Spleen (tissue), 11 donors: ENCODE measurements around the gene ACER3. TPM values are rescaled to one million over a fixed set of nuclear protein-coding genes. Genes with fewer than 3 reads are reported as not detected.

Source experiments
- DNase-seq: peaks from one replicate; pipeline ENCODE4 v3.0.0-alpha.2; 2020
- H3K27ac ChIP-seq, 8 donors: fragments of 200-600 bp; sonication (generic) in 7 of 8; 1 replicate in 4 of 8; 2 replicates in 4 of 8; pipeline versions ENCODE4 v1.5.0 to v1.8.0; 2016 to 2021; ENCODE audit warnings: inconsistent platforms in 4 of 8, mild to moderate bottlenecking in 4 of 8, moderate library complexity in 1 of 8
- H3K27me3 ChIP-seq, 7 donors: fragments of 200-600 bp; sonication (generic) in 6 of 7; replicated peaks in 1 of 7; 1 replicate in 4 of 7; 2 replicates in 3 of 7; pipeline versions ENCODE4 v1.5.0 to v1.8.0; 2016 to 2021; ENCODE audit warnings: inconsistent platforms in 3 of 7, mild to moderate bottlenecking in 1 of 7
- H3K36me3 ChIP-seq, 6 donors: fragments of 200-600 bp; sonication (generic) in 5 of 6; 1 replicate in 4 of 6; 2 replicates in 2 of 6; pipeline versions ENCODE4 v1.5.0 to v1.8.0; 2016 to 2021; ENCODE audit warnings: inconsistent platforms in 2 of 6
- H3K4me1 ChIP-seq, 6 donors: fragments of 200-600 bp; sonication (generic) in 5 of 6; 1 replicate in 3 of 6; 2 replicates in 3 of 6; pipeline versions ENCODE4 v1.5.0 to v1.8.0; 2016 to 2021; ENCODE audit warnings: inconsistent platforms in 3 of 6
- H3K4me3 ChIP-seq, 8 donors: fragments of 200-600 bp; sonication (generic) in 7 of 8; 1 replicate in 4 of 8; 2 replicates in 4 of 8; pipeline versions ENCODE4 v1.5.0 to v1.8.0; 2016 to 2021; ENCODE audit warnings: inconsistent platforms in 4 of 8, mild to moderate bottlenecking in 4 of 8, moderate library complexity in 2 of 8
- H3K9me3 ChIP-seq, 8 donors: fragments of 200-600 bp; sonication (generic) in 7 of 8; 1 replicate in 4 of 8; 2 replicates in 4 of 8; pipeline versions ENCODE4 v1.5.0 to v1.8.0; 2016 to 2021; ENCODE audit warnings: inconsistent platforms in 4 of 8
- POLR2A ChIP-seq, 3 donors: fragments of 450-650 bp; IDR thresholded peaks; one replicate each; pipeline ENCODE4 v1.5.1; 2017; ENCODE audit warnings: antibody characterized with exemption in 3 of 3, mild to moderate bottlenecking in 1 of 3
- POLR2AphosphoS5 ChIP-seq, 3 donors: sonication (generic); formaldehyde crosslinking; IDR thresholded peaks; one replicate each; pipeline ENCODE4 v1.5.1; 2017; ENCODE audit warnings: antibody characterized with exemption in 3 of 3
- WGBS, 5 donors: extraction: QIAGEN DNeasy Blood & Tissue Kit in 3 of 5; methylation state at CpG; one replicate each; pipeline versions ENCODE4 v1.1.5 to v1.1.7; 2013 to 2018; 5-methylcytosine and 5-hydroxymethylcytosine counted together
- intact Hi-C: fragments of 100-400 bp; cut with DNase I; formaldehyde crosslinking; loops from one replicate; pipeline ENCODE4 v1.15.0; 2023; ENCODE audit warnings: low total_unique reads
- polyA plus RNA-seq, 3 donors: library from polyadenylated mRNA; stranded (reverse); fragments of 200-250 nt; gene quantifications; one replicate each; pipeline ENCODE4 v1.2.1, GENCODE V29; 2013
- total RNA-seq, 7 donors: library from RNA; depleted of rRNA in 3 of 7; stranded (reverse); fragments of >200 nt in 3 of 7; fragmentation: NEBNext Ultra II Directional in 4 of 7; extraction: Animal tissue kit (Norgen Biotek cat#: 25700) in 4 of 7; gene quantifications; one replicate each; pipeline versions ENCODE4 v1.1.0 to v1.2.1, GENCODE V29; 2016 to 2021
- TF ChIP-seq, protein P1 (sequence below), 11 experiments: fragments of 200-600 bp in 7 of 11; fragments of 450-650 bp in 4 of 11; sonication (generic) in 4 of 11; IDR thresholded peaks in 8 of 11; conservative IDR thresholded peaks in 3 of 11; 1 replicate in 7 of 11; 2 replicates in 4 of 11; pipeline versions ENCODE4 v1.4.0 to v1.8.0; 2016 to 2021; ENCODE audit warnings: antibody characterized with exemption in 11 of 11, inconsistent platforms in 4 of 11, mild to moderate bottlenecking in 1 of 11
- donor health status: healthy with polysubstance abuse.
- donor health status: DM: no; HTN: no; CAD: no; lungs with moderate emphysema.
- donor health status: DM: no; HTN: no; CAD: no.
- donor health status: Bipolar disorder and iron deficiency.
- donor health status: healthy.
- donor health status: DM: no; HTN: no; CAD: no.
- donor health status: DM: yes; HTN: yes; CAD: no.

Gene ACER3
- total and polyA plus RNA-seq, 10 donors, result 2.9 to 52.2 (median 32.1) TPM

GRCh38 chr11:77029829-77030228 lies 169.1 kb downstream of the ACER3 start:
- Histone ChIP-seq H3K9me3 (no peaks in the 10 kb centered on the region), H3K4me1 (peaks cover 0 to 4% (median 0%) of the 10 kb centered on the region in 6 donors), H3K36me3 (no peaks in the 10 kb centered on the region), H3K27me3 (peaks cover 0 to 27% (median 8%) of the 10 kb centered on the region in 7 donors), H3K4me3 (no peak overlapping the region), H3K27ac (no peak overlapping the region)
- 74 to 92% (median 81%) methylated on average over 7 of the region's 7 CpGs for WGBS, 5 donors
- intact Hi-C loops, result no loop called here
- no peak for DNase-seq
- TF ChIP-seq POLR2A (IDR thresholded peaks at IDR 0.05) (no peak), POLR2AphosphoS5 (IDR thresholded peaks at IDR 0.05) (no peak)
- TF ChIP-seq, protein P1, sequence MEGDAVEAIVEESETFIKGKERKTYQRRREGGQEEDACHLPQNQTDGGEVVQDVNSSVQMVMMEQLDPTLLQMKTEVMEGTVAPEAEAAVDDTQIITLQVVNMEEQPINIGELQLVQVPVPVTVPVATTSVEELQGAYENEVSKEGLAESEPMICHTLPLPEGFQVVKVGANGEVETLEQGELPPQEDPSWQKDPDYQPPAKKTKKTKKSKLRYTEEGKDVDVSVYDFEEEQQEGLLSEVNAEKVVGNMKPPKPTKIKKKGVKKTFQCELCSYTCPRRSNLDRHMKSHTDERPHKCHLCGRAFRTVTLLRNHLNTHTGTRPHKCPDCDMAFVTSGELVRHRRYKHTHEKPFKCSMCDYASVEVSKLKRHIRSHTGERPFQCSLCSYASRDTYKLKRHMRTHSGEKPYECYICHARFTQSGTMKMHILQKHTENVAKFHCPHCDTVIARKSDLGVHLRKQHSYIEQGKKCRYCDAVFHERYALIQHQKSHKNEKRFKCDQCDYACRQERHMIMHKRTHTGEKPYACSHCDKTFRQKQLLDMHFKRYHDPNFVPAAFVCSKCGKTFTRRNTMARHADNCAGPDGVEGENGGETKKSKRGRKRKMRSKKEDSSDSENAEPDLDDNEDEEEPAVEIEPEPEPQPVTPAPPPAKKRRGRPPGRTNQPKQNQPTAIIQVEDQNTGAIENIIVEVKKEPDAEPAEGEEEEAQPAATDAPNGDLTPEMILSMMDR (IDR thresholded peaks at IDR 0.05 in 8 of 11, conservative IDR thresholded peaks at IDR 0.05 in 3 of 11), result no peak

- Histone ChIP-seq H3K4me3 (no peak overlapping the region), H3K9me3 (no peaks in the 10 kb centered on the region), H3K27ac (no peak overlapping the region), H3K36me3 (no peaks in the 10 kb centered on the region), H3K4me1 (peaks cover 0 to 8% (median 0%) of the 10 kb centered on the region in 6 donors), H3K27me3 (peaks cover 0 to 27% (median 8%) of the 10 kb centered on the region in 7 donors)
- DNase-seq, result no peak
- intact Hi-C loops, result no loop called here
- WGBS, 5 donors, result 75 to 86% (median 84%) methylated on average over 9 to 12 of the region's 12 CpGs
- TF ChIP-seq POLR2AphosphoS5 (IDR thresholded peaks at IDR 0.05) (no peak), POLR2A (IDR thresholded peaks at IDR 0.05) (no peak)
- TF ChIP-seq, protein P1 (IDR thresholded peaks at IDR 0.05 in 8 of 11, conservative IDR thresholded peaks at IDR 0.05 in 3 of 11), result no peak
These were observed 170.2 kb downstream of the ACER3 start for GRCh38 chr11:77030834-77031414.

DNA sequence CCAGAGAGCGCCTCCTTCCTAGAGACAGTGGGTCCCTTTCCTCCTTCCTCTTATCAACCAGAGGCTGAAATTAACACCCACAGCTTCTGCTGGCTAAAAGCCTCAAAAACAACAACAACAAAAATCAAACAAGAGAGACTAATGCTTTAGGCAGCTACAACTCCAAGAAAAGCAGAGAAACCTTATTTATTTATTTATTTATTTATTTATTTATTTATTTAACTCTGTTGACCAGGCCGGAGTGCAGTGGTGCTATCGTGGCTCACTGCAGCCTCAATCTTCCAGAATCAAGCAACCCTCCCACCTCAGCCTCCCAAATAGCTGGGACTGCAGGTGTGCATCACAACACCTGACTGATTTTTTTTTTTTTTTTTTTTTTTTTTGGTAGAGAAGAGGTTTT lies 170.9 kb downstream of the ACER3 start:
- Histone ChIP-seq H3K27ac (no peak overlapping the region), H3K36me3 (no peaks in the 10 kb centered on the region), H3K4me3 (no peak overlapping the region), H3K4me1 (peaks cover 0 to 8% (median 0%) of the 10 kb centered on the region in 6 donors), H3K27me3 (peaks cover 0 to 28% (median 8%) of the 10 kb centered on the region in 7 donors), H3K9me3 (no peaks in the 10 kb centered on the region)
- TF ChIP-seq POLR2AphosphoS5 (IDR thresholded peaks at IDR 0.05), result no peak
- TF ChIP-seq, protein P1 (IDR thresholded peaks at IDR 0.05 in 8 of 11, conservative IDR thresholded peaks at IDR 0.05 in 3 of 11), result no peak
- no peak for TF ChIP-seq POLR2A (IDR thresholded peaks at IDR 0.05)
- 85 to 97% (median 92%) methylated on average over 3 of the region's 3 CpGs for WGBS, 5 donors
- intact Hi-C loops, result no loop called here
- no peak for DNase-seq

GRCh38 chr11:77035039-77035438 lies 174.3 kb downstream of the ACER3 start:
- Histone ChIP-seq H3K27me3 (peaks cover 0 to 53% (median 16%) of the 10 kb centered on the region in 7 donors), H3K4me3 (no peak overlapping the region), H3K27ac (no peak overlapping the region), H3K9me3 (peaks cover 0 to under 1% (median 0%) of the 10 kb centered on the region in 8 donors), H3K36me3 (no peaks in the 10 kb centered on the region), H3K4me1 (peaks cover 4 to 25% (median 11%) of the 10 kb centered on the region in 6 donors)
- 57 to 91% (median 69%) methylated on average over 2 of the region's 2 CpGs for WGBS, 5 donors
- no peak for TF ChIP-seq POLR2AphosphoS5 (IDR thresholded peaks at IDR 0.05)
- TF ChIP-seq, protein P1 (IDR thresholded peaks at IDR 0.05 in 8 of 11, conservative IDR thresholded peaks at IDR 0.05 in 3 of 11), result no peak
- TF ChIP-seq POLR2A (IDR thresholded peaks at IDR 0.05), result no peak
- DNase-seq, result no peak
- intact Hi-C loops, result no loop called here
